Stimulated activated CD8-positive, alpha-beta memory T cell treated with anti-CD3 and anti-CD28 coated beads, Interleukin-7, amount 100 ng/mL, for 24 hours (primary cell): ENCODE data around the gene ALX4.

Experiments used
- DNase-seq: peaks from one replicate; pipeline ENCODE4 v3.0.0-alpha.2; 2020; ENCODE audit warnings: low read depth

The ALX4 gene

GRCh38 chr11:44244639-44245310, 65.2 kb downstream of the ALX4 start:
- no peak for DNase-seq

- DNase-seq = no peak
Measured at GRCh38 chr11:44243595-44244343, 66.2 kb downstream of the ALX4 start.

DNA sequence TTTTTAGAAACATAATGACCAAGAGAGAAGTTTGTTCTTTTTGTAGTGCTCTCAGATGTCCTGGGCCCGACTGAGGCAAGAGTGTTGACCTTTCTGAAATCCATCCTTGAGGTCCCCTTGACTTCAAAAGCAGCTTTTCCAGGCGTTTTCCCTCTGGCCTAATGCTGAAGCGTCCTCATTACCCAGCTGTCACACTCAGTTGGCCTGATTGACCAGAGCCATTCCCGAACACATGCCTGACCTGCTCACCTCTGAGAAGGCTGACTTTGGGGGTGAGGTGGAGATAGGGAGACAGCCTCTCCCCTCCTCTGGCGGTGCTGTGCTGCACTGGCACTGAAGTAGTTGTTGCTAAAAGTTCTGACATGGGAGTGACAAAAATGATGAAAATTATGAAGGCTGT, 66.9 kb downstream of the ALX4 start:
- DNase-seq = no peak

DNA sequence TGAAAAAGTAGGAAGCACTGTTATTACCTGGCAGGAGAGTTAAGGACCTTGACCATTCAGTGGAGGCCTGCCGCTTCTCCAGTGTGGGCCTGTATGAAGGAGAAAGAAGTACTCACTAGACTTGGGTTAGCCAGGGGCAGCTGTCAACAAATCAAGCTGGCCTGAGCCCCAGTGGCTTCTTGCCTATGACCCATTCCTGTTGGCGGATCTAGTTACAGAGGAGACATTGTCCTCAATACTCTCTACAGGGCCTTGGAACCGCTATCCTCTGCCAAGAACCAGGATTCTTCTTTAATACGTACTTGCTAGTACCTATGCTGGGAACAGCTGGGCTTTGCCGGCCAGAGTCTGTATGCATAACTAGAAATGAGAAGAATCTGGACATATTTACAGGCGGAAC, 68.1 kb downstream of the ALX4 start:
- no peak for DNase-seq

GRCh38 chr11:44237156-44237555, 72.8 kb downstream of the ALX4 start:
- DNase-seq = no peak

- DNase-seq = no peak
Measured at GRCh38 chr11:44236296-44236695, 73.6 kb downstream of the ALX4 start.

- no peak for DNase-seq
Measured at GRCh38 chr11:44235765-44236201, 74.2 kb downstream of the ALX4 start.

DNA sequence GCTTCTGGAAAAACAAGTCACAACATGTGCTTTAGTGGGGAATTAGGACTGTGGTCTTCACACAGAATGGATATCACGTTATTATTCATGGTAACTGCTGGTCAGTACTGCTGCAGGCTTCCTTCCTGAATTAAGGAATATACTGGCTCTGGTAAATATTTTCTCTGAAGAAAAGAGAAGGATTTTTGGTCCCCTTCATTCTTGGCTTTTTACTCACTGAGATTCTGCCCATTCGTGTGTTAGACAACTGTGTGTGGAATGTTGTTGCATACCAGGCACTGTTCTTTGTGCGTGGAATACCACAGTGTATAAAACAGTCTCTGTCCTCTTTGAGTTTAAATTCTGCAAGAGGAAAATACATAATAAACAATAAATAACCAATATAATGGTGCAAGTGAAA, 80.3 kb downstream of the ALX4 start:
- DNase-seq = no peak

DNA sequence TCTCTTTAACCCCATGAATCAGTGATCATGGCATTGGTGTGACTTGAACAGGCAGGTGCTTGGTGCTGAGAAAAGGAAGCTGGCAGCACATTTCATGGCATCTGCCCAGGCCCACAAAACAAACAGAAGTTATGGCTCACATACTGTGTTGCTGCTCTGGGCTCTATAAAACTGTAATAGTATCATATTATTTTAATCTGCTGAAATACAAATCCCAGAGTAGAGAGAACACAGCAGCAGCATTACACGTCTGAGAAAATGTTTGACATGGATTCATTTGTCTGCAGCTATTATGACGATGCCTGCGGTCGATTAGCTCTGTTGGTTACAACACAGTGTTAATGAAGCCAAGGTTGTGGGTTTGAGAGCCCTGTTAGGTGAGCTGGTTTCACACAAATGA, 80.8 kb downstream of the ALX4 start:
- DNase-seq = no peak

DNA sequence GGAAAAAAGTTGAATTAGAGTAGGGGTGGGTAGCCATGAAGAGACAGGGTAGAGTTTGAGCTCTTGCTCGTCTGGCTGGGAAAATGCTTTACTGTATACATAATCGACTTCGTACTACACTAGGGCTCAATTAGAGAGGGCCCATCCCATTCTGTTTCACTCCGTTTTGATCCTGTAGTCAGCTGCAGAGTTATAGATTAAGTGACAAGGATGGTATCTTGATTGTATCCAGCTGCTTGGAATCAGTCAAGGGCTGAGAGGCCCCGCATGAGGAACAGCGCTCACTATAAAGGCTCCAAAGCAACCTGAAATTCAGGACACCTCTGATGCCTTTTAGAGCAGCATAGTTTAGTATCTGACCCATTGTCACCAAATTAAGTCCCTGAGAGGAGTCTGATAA, 81.6 kb downstream of the ALX4 start:
- no peak for DNase-seq

GRCh38 chr11:44226945-44227344, 83.0 kb downstream of the ALX4 start:
- no peak for DNase-seq

DNA sequence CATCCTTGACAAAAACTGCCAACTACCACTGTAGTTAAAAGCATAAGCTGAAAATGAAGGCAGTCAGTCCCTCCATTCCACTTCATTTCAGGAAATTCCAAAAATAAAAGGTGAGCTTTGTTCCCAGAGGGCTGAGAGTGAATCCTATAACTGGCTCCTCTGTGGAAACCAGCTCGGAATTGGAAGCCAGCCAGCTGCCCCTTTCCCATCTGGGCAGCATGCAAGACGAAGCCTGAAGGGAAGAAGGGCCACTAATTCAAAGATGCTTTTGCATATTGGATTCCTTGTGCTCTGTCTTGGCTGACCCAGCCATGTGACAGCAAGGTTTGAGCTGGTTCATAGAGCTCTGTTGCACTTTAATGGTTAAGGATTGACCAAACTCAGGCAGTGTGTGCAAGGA, 83.4 kb downstream of the ALX4 start:
- DNase-seq = no peak

DNA sequence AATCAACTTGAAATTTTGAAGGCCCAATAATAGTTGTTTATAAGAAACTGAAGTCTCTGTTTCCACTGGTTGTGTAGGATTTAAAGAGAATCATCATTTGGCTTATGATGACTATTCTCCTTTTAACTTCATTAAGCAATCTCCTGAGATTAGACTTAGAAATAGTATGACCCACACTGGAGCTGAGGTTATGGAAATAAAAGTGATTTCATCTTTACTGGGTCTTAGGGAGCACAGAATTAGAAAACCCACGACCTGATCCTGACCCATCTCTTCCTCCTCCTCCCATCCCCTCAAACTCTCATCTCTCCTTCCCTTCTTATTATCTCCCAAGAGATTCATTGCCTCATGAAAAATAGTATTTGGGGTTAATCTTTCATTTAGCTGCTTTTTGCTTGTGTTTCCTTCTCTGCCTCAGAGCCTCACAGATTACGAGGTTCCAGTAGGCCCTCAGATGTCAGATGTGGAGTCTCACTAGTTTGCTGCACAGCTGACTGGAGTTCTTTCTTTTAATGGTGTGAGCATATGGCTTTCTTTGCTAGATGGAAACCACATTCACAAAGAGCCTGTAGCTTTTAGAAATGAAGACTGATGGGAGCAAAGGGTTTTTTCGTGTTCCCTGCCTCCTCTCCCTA, 85.0 kb downstream of the ALX4 start:
- DNase-seq = no peak

GRCh38 chr11:44223238-44223637, 86.7 kb downstream of the ALX4 start:
- DNase-seq = no peak

DNA sequence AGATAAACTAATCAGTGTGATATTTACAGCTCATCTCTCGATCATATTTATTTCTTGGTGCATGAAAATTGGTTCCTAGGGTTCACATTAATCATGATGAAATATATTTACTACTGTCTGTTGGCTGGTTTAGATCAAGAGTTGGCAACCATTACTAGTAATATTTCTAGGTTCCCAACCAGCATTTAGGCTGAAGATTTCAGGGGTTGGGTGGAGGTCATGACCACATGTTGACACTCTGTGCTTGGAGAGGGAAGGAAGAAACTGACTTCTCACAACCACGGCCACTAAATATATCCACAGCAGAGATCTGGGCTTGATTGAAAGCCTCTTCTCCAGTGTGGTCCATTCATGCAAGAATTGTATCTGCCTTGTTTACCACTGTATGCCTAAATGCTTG, 87.9 kb downstream of the ALX4 start:
- DNase-seq = no peak

- DNase-seq = no peak
Measured at GRCh38 chr11:44221456-44221855, 88.5 kb downstream of the ALX4 start.

DNA sequence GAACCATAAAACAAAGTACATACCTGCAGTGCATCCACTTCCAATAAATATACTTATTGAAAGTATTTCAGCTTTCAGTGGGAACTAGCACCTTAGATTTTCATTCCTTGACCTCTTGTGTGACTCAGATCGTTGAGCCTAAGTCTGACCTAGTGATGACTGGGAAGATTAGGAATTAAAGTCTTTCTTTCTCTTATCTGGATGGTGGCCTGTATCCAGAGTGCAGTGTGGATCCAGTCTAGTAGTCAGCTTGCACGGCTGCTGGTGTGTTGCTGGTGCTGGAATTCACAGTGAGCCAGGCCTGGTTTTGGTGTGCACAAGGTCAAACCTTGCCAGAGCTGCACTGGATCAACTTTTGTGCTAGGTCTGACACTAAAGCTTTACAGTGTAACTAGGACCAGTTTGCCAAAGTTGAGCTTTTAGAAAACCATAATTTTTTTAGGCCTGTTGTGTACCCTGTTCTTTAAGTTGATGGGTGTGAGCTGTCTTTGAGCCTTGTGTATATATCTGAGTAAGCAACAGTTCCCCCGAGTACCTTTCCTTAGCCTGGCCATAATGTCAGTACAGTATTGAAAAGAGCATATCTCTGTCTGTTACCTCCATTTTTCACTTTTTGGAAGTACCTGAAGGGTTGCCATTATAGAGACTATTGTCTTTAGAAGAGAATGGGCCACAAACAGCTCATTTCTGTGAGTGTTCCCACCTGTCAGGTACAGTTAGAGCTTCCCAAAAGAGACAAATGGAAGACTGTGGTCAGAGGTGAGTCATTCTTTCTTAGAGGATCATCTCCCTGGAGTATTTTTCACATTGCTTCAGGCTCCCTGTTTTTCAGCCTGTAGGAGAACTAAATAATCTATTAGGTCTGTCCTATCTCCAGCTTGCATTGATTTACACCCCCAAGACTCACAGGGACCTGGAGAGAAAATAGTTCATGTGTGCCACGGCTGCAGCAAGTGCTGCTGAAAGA, 89.8 kb downstream of the ALX4 start:
- no peak for DNase-seq

- no peak for DNase-seq
Measured at GRCh38 chr11:44217432-44217831, 92.5 kb downstream of the ALX4 start.

GRCh38 chr11:44213148-44213547, 96.8 kb downstream of the ALX4 start:
- DNase-seq = no peak

GRCh38 chr11:44212128-44212527, 97.8 kb downstream of the ALX4 start:
- no peak for DNase-seq
